RWPE2 (cell line): ENCODE data around the gene ANXA2.

ENCODE experiments used
- ATAC-seq: fragments of 200-7000 bp; cut with Tn5 transposase; 3 replicates; pipeline ENCODE4 v1.9.1; 2021; ENCODE audit warnings: low read depth
- DNase-seq: peaks from one replicate; pipeline ENCODE4 v3.0.0-alpha.2; 2020; ENCODE audit warnings: low spot score
- H3K27ac ChIP-seq: fragments of 450-650 bp; 2 replicates; pipeline ENCODE4 v1.5.1; 2017; ENCODE audit warnings: mild to moderate bottlenecking; ENCODE audit not compliant: poor library complexity, severe bottlenecking
- H3K27me3 ChIP-seq: fragments of 250-450 bp; sonication (Bioruptor Pico); 2 replicates; pipeline ENCODE4 v1.5.1; 2021; ENCODE audit warnings: mild to moderate bottlenecking, moderate library complexity; ENCODE audit not compliant: insufficient read depth, poor library complexity, severe bottlenecking
- H3K36me3 ChIP-seq: fragments of 250-450 bp; sonication (Bioruptor Pico); 2 replicates; pipeline ENCODE4 v1.5.1; 2020; ENCODE audit warnings: low read depth, mild to moderate bottlenecking, moderate library complexity
- H3K4me1 ChIP-seq: fragments of 250-450 bp; sonication (Bioruptor Pico); 2 replicates; pipeline ENCODE4 v1.5.1; 2021; ENCODE audit warnings: mild to moderate bottlenecking, moderate library complexity; ENCODE audit not compliant: insufficient read depth, poor library complexity, severe bottlenecking
- H3K4me3 ChIP-seq: fragments of 250-450 bp; sonication (Bioruptor Pico); 2 replicates; pipeline ENCODE4 v1.5.1; 2021; ENCODE audit warnings: mild to moderate bottlenecking, moderate library complexity; ENCODE audit not compliant: severe bottlenecking
- H3K9me3 ChIP-seq: fragments of 250-450 bp; sonication (Bioruptor Pico); 2 replicates; pipeline ENCODE4 v1.5.1; 2021; ENCODE audit warnings: mild to moderate bottlenecking, moderate library complexity; ENCODE audit not compliant: severe bottlenecking
- CTCF ChIP-seq: fragments of 450-650 bp; IDR thresholded peaks from one replicate; pipeline ENCODE4 v1.5.1; 2017; ENCODE audit warnings: mild to moderate bottlenecking, moderate library complexity; ENCODE audit not compliant: poor library complexity, severe bottlenecking

ANXA2 gene

DNA sequence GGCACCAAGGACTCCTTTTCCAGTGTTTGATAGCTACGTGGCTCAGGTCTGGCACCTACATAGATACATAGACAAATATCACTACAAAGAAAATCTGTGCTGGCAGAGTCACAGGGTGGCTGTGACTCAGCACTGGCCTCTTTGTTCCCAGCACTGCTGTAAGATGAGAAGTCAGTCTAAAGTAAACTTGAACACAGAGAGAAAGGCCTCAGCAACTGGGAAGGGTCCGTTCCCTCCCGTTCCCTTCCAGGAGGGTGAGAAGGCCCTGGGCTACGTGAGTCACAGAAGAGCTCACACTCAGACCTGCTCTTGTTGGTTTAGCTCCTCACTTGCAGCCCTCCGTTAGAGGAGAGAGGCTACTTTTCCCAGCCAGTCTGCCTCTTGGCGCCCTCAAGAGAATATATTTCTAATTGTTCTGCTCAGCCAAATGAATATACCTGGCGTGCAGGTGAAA lies 23.1 kb downstream of the ANXA2 start:
- H3K4me3 ChIP-seq, result no peak overlapping the region
- H3K27ac ChIP-seq, result peak overlapping the region; percentile 99
- peak; percentile 62 for TF ChIP-seq CTCF
- ATAC-seq (peak; percentile 76), DNase-seq (peak; percentile 99)
- H3K27me3 ChIP-seq, result no peaks in the 10 kb centered on the region
- H3K9me3 ChIP-seq, result no peaks in the 10 kb centered on the region
- H3K4me1 ChIP-seq, result peaks cover 97% of the 10 kb centered on the region
- peaks cover 97% of the 10 kb centered on the region for H3K36me3 ChIP-seq

DNA sequence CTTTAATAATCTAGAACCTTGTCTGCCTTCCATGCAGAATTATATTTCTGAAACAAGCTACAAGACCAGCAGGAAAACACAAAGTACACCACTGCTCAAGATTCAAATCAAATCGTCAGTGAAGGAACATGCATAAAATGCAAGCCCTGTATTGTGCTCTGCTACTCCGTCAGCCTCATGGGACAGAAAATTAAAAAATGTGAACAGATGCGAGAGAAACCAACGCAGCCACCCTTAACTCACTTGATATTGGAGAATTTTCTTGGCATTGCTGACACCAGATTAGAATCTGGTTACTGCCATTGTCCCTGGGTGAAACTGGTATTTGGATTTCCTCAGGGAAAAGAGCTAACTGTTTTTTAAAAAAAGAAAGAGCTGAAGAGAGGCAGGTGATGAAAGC lies 23.6 kb downstream of the ANXA2 start:
- Histone ChIP-seq H3K9me3 (no peaks in the 10 kb centered on the region), H3K4me1 (peaks cover 97% of the 10 kb centered on the region), H3K27ac (peak overlapping the region; percentile 99), H3K27me3 (no peaks in the 10 kb centered on the region), H3K36me3 (peaks cover 97% of the 10 kb centered on the region), H3K4me3 (no peak overlapping the region)
- no peak for TF ChIP-seq CTCF
- no peak for ATAC-seq
- DNase-seq, result no peak

- Histone ChIP-seq H3K27me3 (no peaks in the 10 kb centered on the region), H3K4me3 (no peak overlapping the region), H3K36me3 (peaks cover 97% of the 10 kb centered on the region), H3K4me1 (peaks cover 97% of the 10 kb centered on the region), H3K9me3 (no peaks in the 10 kb centered on the region), H3K27ac (peak overlapping the region; percentile 99)
- DNase-seq, result no peak
- no peak for ATAC-seq
- no peak for TF ChIP-seq CTCF
These were observed 24.0 kb downstream of the ANXA2 start for GRCh38 chr15:60373745-60374144.

DNA sequence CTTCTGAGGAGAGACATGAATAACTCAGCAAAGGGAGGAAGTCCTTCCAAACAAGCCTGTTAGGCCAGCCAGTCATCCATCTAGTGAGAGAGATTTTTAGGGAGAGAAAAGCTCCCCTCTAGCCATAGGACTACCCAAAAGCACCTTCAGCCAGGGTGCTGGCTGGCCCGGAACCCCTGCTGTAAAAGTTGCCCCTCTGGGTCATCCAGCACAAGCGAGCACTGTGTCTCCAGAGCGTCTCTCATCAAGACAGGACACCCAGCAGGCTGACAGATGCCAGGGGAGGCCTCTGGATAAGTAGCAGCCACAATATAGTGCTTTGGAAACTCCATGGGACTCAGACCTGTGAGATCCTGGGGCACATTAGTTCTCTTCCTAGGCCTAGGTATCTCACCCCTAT lies 24.5 kb downstream of the ANXA2 start:
- Histone ChIP-seq H3K27me3 (no peaks in the 10 kb centered on the region), H3K9me3 (no peaks in the 10 kb centered on the region), H3K4me1 (peaks cover 97% of the 10 kb centered on the region), H3K36me3 (peaks cover 97% of the 10 kb centered on the region), H3K4me3 (no peak overlapping the region), H3K27ac (peak overlapping the region; percentile 99)
- ATAC-seq, result no peak
- DNase-seq, result no peak
- TF ChIP-seq CTCF, result no peak

DNA sequence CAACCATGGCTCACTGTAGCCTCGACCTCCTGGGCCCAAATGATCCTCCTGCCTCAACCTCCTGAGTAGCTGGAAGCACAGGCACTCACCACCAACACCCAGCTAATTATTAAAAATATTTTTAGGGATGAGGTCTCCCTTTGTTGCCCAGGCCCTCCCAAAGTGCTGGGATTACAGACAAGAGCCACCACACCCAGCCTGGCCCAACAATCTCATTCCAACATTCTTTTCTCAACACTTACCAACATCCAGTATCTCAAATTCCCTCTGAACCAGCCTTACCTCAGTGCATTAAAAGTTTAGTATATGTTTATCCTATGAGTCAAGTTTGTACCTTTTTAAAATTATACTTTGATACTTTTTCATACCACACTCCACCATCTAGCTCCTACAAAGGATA lies 25.0 kb downstream of the ANXA2 start:
- no peak overlapping the region for H3K4me3 ChIP-seq
- peak overlapping the region; percentile 99 for H3K27ac ChIP-seq
- H3K36me3 ChIP-seq, result peaks cover 94% of the 10 kb centered on the region
- DNase-seq (no peak), ATAC-seq (no peak)
- peaks cover 94% of the 10 kb centered on the region for H3K4me1 ChIP-seq
- TF ChIP-seq CTCF, result no peak
- H3K9me3 ChIP-seq, result no peaks in the 10 kb centered on the region
- no peaks in the 10 kb centered on the region for H3K27me3 ChIP-seq
